Heart right ventricle (tissue), 16 donors: ENCODE results near the gene HIP1R. TPM values are rescaled to one million over a fixed set of nuclear protein-coding genes. Genes with fewer than 3 reads are reported as not detected.

Source experiments
- ATAC-seq, 8 donors: fragments of 200-7000 bp; cut with Tn5 transposase; one replicate each; pipeline ENCODE4 v1.9.1; 2020; ENCODE audit warnings: mild to moderate bottlenecking in 8 of 8, moderate library complexity in 8 of 8, moderate number of reproducible peaks in 1 of 8
- DNase-seq, 2 donors: peaks; one replicate each; pipeline ENCODE4 v3.0.0-alpha.2; 2020
- H3K27ac ChIP-seq, 10 donors: fragments of 200-600 bp; sonication (generic) in 2 of 10; one replicate each; pipeline versions ENCODE4 v1.5.0 to v1.8.0; 2020 to 2022; ENCODE audit warnings: mild to moderate bottlenecking in 3 of 10
- H3K27me3 ChIP-seq, 7 donors: fragments of 200-600 bp; one replicate each; pipeline ENCODE4 v1.8.0; 2021 to 2022; ENCODE audit warnings: mild to moderate bottlenecking in 2 of 7
- H3K36me3 ChIP-seq, 9 donors: fragments of 200-600 bp; sonication (generic) in 1 of 9; one replicate each; pipeline versions ENCODE4 v1.5.0 to v1.8.0; 2020 to 2022; ENCODE audit warnings: mild to moderate bottlenecking in 2 of 9
- H3K4me1 ChIP-seq, 9 donors: fragments of 200-600 bp; sonication (generic) in 1 of 9; one replicate each; pipeline versions ENCODE4 v1.5.0 to v1.8.0; 2020 to 2022; ENCODE audit warnings: mild to moderate bottlenecking in 4 of 9
- H3K4me3 ChIP-seq, 10 donors: fragments of 200-600 bp; sonication (generic) in 2 of 10; one replicate each; pipeline versions ENCODE4 v1.5.0 to v1.8.0; 2020 to 2022; ENCODE audit warnings: mild to moderate bottlenecking in 7 of 10, moderate library complexity in 2 of 10
- H3K9me3 ChIP-seq, 11 donors: fragments of 200-600 bp in 10 of 11; sonication (generic) in 2 of 11; one replicate each; pipeline versions ENCODE4 v1.5.0 to v1.8.0; 2013 to 2022; ENCODE audit warnings: mild to moderate bottlenecking in 2 of 11, control low read depth in 1 of 11, moderate library complexity in 1 of 11
- CTCF ChIP-seq, 9 donors: fragments of 200-600 bp; sonication (generic) in 2 of 9; IDR thresholded peaks; one replicate each; pipeline versions ENCODE4 v1.5.0 to v1.8.0; 2021 to 2022; ENCODE audit warnings: antibody characterized with exemption in 9 of 9, mild to moderate bottlenecking in 5 of 9, moderate library complexity in 1 of 9
- WGBS, 2 donors: extraction: QIAGEN DNeasy Blood & Tissue Kit; methylation state at CpG; one replicate each; pipeline ENCODE4 v1.1.7; 2013; ENCODE audit warnings: inconsistent platforms in 1 of 2; 5-methylcytosine and 5-hydroxymethylcytosine counted together
- intact Hi-C, 10 donors: fragments of 100-400 bp; cut with DNase I; formaldehyde crosslinking; loops; one replicate each; pipeline versions ENCODE4 v1.11.1 to v1.14.2; 2022
- polyA plus RNA-seq, 2 donors: library from polyadenylated mRNA; stranded (reverse); fragments of 200-250 nt; gene quantifications; one replicate each; pipeline ENCODE4 v1.2.3, GENCODE V29; 2013
- total RNA-seq, 10 donors: library from RNA; stranded (reverse); fragmentation: NEBNext Ultra II Directional in 3 of 10; extraction: Animal tissue kit (Norgen Biotek cat#: 25700) in 3 of 10; gene quantifications; one replicate each; pipeline versions ENCODE4 v1.2.1 to v1.2.4, GENCODE V29; 2021 to 2023
- donor health status: Arrhythmogenic right ventricular cardiomyopathy.
- donor health status: ischemic (EF 13 %, LVEDD 7.1; RV severe dilation, severe dysfunction).
- donor health status: healthy with polysubstance abuse.
- donor health status: DM: no; HTN: yes; CAD: no.
- donor health status: DM: no; HTN: no; CAD: no.
- donor health status: ischemic (EF 25% LVEDD 6.9; RV normal size, moderate dysfunction).
- donor health status: ischemic (EF 25% LVEDD 5.7; RV mildly dilated, moderate dysfunction).
- donor health status: healthy.
- donor health status: DM: yes; HTN: yes; CAD: no.
- donor health status: Ischemic cardiomyopathy.
- donor health status: ischemic (EF 35%, LVEDD 5.7; RV mildly dilated, moderate dysfunction).
- donor health status: nonischemic (EF 11% LVEDD 7.7; RV severe dilation, severe dysfunction).
- donor health status: DM: yes; HTN: yes; CAD: no.
- donor health status: PGD.
- donor health status: ischemic (EF 29% LVEDD 5.4; RV normal size, mild dysfunction).
- donor health status: nonischemic (EF 23%, LVEDD 6.1; RV moderate dilation, normal function).

HIP1R gene
- total and polyA plus RNA-seq, 12 donors = 13.7 to 37.7 (median 18.0) TPM

- no peak for TF ChIP-seq CTCF (IDR thresholded peaks at IDR 0.05)
- H3K27ac ChIP-seq = peak overlapping the region in 4 of 10 donors; percentile 2 to 69 (median 20)
Measured at GRCh38 chr12:122882908-122883558, 47.8 kb downstream of the HIP1R start.

GRCh38 chr12:122884091-122884826, 49.0 kb downstream of the HIP1R start:
- peaks cover 22 to 95% (median 91%) of the 10 kb centered on the region in 9 donors for H3K4me1 ChIP-seq
- peak overlapping the region in 7 of 10 donors; percentile 15 to 69 (median 24) for H3K27ac ChIP-seq
- intact Hi-C loops = no loop called here
- H3K9me3 ChIP-seq = no peaks in the 10 kb centered on the region
- 49 to 54% methylated on average over 6 of the region's 6 CpGs for WGBS, 2 donors
- H3K4me3 ChIP-seq = no peak overlapping the region
- H3K27me3 ChIP-seq = no peaks in the 10 kb centered on the region
- peaks cover 0 to under 1% (median 0%) of the 10 kb centered on the region in 9 donors for H3K36me3 ChIP-seq
- ATAC-seq (no peak), DNase-seq (no peak)
- TF ChIP-seq CTCF (IDR thresholded peaks at IDR 0.05) = no peak

More at GRCh38 chr12:122882908-122883558, 47.8 kb downstream of the HIP1R start:
- H3K4me3 ChIP-seq = no peak overlapping the region
- intact Hi-C loops = no loop called here
- 67 to 79% methylated on average over 11 of the region's 11 CpGs for WGBS, 2 donors
- no peaks in the 10 kb centered on the region for H3K27me3 ChIP-seq
- peaks cover 0 to 9% (median 0%) of the 10 kb centered on the region in 9 donors for H3K36me3 ChIP-seq
- no peak for DNase-seq
- no peaks in the 10 kb centered on the region for H3K9me3 ChIP-seq
- no peak for ATAC-seq
- H3K4me1 ChIP-seq = peaks cover 13 to 95% (median 91%) of the 10 kb centered on the region in 9 donors

DNA sequence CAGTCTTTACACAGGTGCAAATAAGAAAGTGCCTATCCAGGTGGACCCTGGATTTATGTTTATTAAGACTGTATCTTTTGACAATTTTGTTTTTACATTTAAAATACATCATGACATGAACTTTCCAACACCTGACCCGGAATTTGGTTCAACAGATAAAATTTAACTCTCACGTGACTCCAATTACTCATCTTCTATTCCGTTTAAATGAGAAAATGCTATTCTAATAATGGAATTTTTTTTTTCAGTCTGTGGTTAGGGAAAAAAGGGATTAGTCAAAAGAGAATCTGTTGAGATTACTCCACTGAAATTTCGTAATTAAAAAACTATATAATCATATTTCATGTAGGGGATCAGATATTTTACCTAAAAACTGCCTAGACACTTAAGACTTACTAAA, 49.6 kb downstream of the HIP1R start:
- peaks cover 21 to 95% (median 91%) of the 10 kb centered on the region in 9 donors for H3K4me1 ChIP-seq
- 62 to 67% methylated on average over 4 of the region's 4 CpGs for WGBS, 2 donors
- no peaks in the 10 kb centered on the region for H3K9me3 ChIP-seq
- no peak for DNase-seq
- no peaks in the 10 kb centered on the region for H3K36me3 ChIP-seq
- no peak for ATAC-seq
- H3K4me3 ChIP-seq = no peak overlapping the region
- TF ChIP-seq CTCF (IDR thresholded peaks at IDR 0.05) = no peak
- H3K27me3 ChIP-seq = no peaks in the 10 kb centered on the region
- intact Hi-C loops = no loop called here
- peak overlapping the region in 2 of 10 donors; percentile 47 to 69 for H3K27ac ChIP-seq

GRCh38 chr12:122886161-122886560, 50.9 kb downstream of the HIP1R start:
- H3K27ac ChIP-seq = peak overlapping the region in 3 of 10 donors; percentile 33 to 90 (median 36)
- TF ChIP-seq CTCF (IDR thresholded peaks at IDR 0.05) = no peak
- no peaks in the 10 kb centered on the region for H3K36me3 ChIP-seq
- H3K4me1 ChIP-seq = peaks cover 19 to 95% (median 91%) of the 10 kb centered on the region in 9 donors
- no peaks in the 10 kb centered on the region for H3K27me3 ChIP-seq
- intact Hi-C loops = no loop called here
- H3K9me3 ChIP-seq = no peaks in the 10 kb centered on the region
- H3K4me3 ChIP-seq = no peak overlapping the region
- WGBS, 2 donors = 93 to 94% methylated on average over 8 of the region's 8 CpGs
- DNase-seq (no peak), ATAC-seq (no peak)
